GM12878 (cell line): Measurements from ENCODE around the gene LSR. TPM values are rescaled to one million over a fixed set of nuclear protein-coding genes. Genes with fewer than 3 reads are reported as not detected.

ENCODE experiments used
- ATF3 ChIP-seq: IDR thresholded peaks from 2 replicates; pipeline ENCODE4 v1.6.1; 2011; ENCODE audit warnings: low read depth, mild to moderate bottlenecking, low read length, moderate library complexity, borderline replicate concordance; ENCODE audit errors: extremely low read depth
- BACH1 ChIP-seq: fragments of 450-650 bp; IDR thresholded peaks from 2 replicates; pipeline ENCODE4 v1.6.1; 2017; ENCODE audit warnings: mild to moderate bottlenecking, borderline replicate concordance
- CHD1 ChIP-seq: IDR thresholded peaks from 2 replicates; pipeline ENCODE4 v1.6.1; 2012; ENCODE audit warnings: low read depth, low read length, improper control_type of control experiment
- EGR1 ChIP-seq, 2 experiments: IDR thresholded peaks; 1 replicate in 1 of 2; 2 replicates in 1 of 2; pipeline ENCODE4 v1.6.1; 2011 to 2012; ENCODE audit warnings: low read depth in 2 of 2, low read length in 2 of 2, borderline replicate concordance in 1 of 2, mild to moderate bottlenecking in 1 of 2, moderate library complexity in 1 of 2
- EP300 ChIP-seq, 2 experiments: fragments of 150-350 bp in 1 of 2; IDR thresholded peaks; 2 replicates each; pipeline ENCODE4 v1.6.1; 2011 to 2012; ENCODE audit warnings: low read depth in 2 of 2, low read length in 2 of 2, borderline replicate concordance in 1 of 2, improper control_type of control experiment in 1 of 2, inconsistent platforms in 1 of 2; ENCODE audit not compliant: control insufficient read depth in 1 of 2
- GABPA ChIP-seq: IDR thresholded peaks from 2 replicates; pipeline ENCODE4 v1.6.1; 2014; ENCODE audit warnings: antibody characterized with exemption, low read depth, mild to moderate bottlenecking, inconsistent platforms
- HSF1 ChIP-seq: fragments of 150-350 bp; IDR thresholded peaks from 2 replicates; pipeline ENCODE4 v1.6.1; 2014; ENCODE audit warnings: mild to moderate bottlenecking, low read depth, low read length
- JUND ChIP-seq: IDR thresholded peaks from 2 replicates; pipeline ENCODE4 v1.6.1; 2012; ENCODE audit warnings: low read depth, mild to moderate bottlenecking, low read length, improper control_type of control experiment, moderate library complexity
- MAX ChIP-seq: IDR thresholded peaks from 2 replicates; pipeline ENCODE4 v1.6.1; 2012; ENCODE audit warnings: low read depth, low read length, improper control_type of control experiment
- MXI1 ChIP-seq: fragments of 150-350 bp; IDR thresholded peaks from 2 replicates; pipeline ENCODE4 v1.6.1; 2011; ENCODE audit warnings: low read depth, mild to moderate bottlenecking, inconsistent platforms, low read length, improper control_type of control experiment
- NFYB ChIP-seq: IDR thresholded peaks from 2 replicates; pipeline ENCODE4 v1.6.1; 2011; ENCODE audit warnings: low read depth, mild to moderate bottlenecking, low read length, improper control_type of control experiment, moderate library complexity; ENCODE audit not compliant: insufficient read depth
- POU2F2 ChIP-seq: IDR thresholded peaks from 3 replicates; pipeline ENCODE4 v1.6.1; 2011; ENCODE audit warnings: low read depth, mild to moderate bottlenecking, low read length, borderline replicate concordance
- RFX5 ChIP-seq: IDR thresholded peaks from 2 replicates; pipeline ENCODE4 v1.6.1; 2011; ENCODE audit warnings: low read depth, low read length, improper control_type of control experiment
- SRF ChIP-seq, 2 experiments: IDR thresholded peaks; 2 replicates each; pipeline ENCODE4 v1.6.1; 2011; ENCODE audit warnings: low read depth in 2 of 2, low read length in 2 of 2, mild to moderate bottlenecking in 1 of 2, moderate library complexity in 1 of 2
- TAF1 ChIP-seq: IDR thresholded peaks from 2 replicates; pipeline ENCODE4 v1.6.1; 2011; ENCODE audit warnings: mild to moderate bottlenecking, low read depth, low read length, borderline replicate concordance
- ZBTB11 ChIP-seq: fragments of 450-650 bp; formaldehyde crosslinking; IDR thresholded peaks from 2 replicates; pipeline ENCODE4 v1.5.0; 2022; ENCODE audit warnings: mild to moderate bottlenecking, missing genetic modification characterization
- ZNF687 ChIP-seq: fragments of 450-650 bp; IDR thresholded peaks from 2 replicates; pipeline ENCODE4 v1.6.1; 2017; ENCODE audit warnings: mild to moderate bottlenecking, moderate library complexity
- polyA plus RNA-seq, 11 experiments: library from polyadenylated mRNA; depleted of rRNA in 4 of 11; unstranded in 6 of 11; stranded (reverse) in 5 of 11; fragments of >200 nt; fragmentation: Nextera tagmentation in 4 of 11; fragmentation: Illumina TruSeq in 1 of 11; extraction: Ambion mirVana in 4 of 11; extraction: Trizol in 1 of 11; gene quantifications; 1 replicate in 1 of 11; 2 replicates in 10 of 11; pipeline versions ENCODE4 v1.2.1 to v1.2.3, GENCODE V29; 2011 to 2016; ENCODE audit warnings: inconsistent platforms in 2 of 11, missing spikeins in 2 of 11, low read depth in 1 of 11
- total RNA-seq, 4 experiments: library from RNA; depleted of rRNA in 3 of 4; stranded (reverse); fragments of >200 nt in 3 of 4; fragmentation: Illumina TruSeq in 1 of 4; extraction: Trizol in 1 of 4; gene quantifications; 2 replicates each; pipeline versions ENCODE4 v1.2.1 to v1.2.3, GENCODE V29; 2013 to 2021

LSR gene
- total and polyA plus RNA-seq, 10 of the 15 experiments (the other 5 are each of a cell fraction or from before 2014, with no cell fraction given): 0.26 to 53.9 (median 26.3) TPM

- TF ChIP-seq HSF1: no peak
- TF ChIP-seq SRF (IDR thresholded peaks at IDR 0.05; ENCODE audit: low read depth in 2 of 2, low read length in 2 of 2): peak; percentile 18 to 93; a peak in 2 of 4 replicates
- TF ChIP-seq POU2F2: peak; percentile 95
- TF ChIP-seq MXI1: no peak
- no peak for TF ChIP-seq MAX
- TF ChIP-seq BACH1: peak; percentile 96; the same call in 1 of the 2 replicates
- TF ChIP-seq ATF3: no peak
- 0 out of 2 replicates have a peak, but pooled peaks have one; percentile 11 for TF ChIP-seq JUND
- TF ChIP-seq ZBTB11: no peak
- peak; percentile 99 for TF ChIP-seq ZNF687
- TF ChIP-seq TAF1: no peak; the same call in 1 of the 2 replicates
- no peak for TF ChIP-seq GABPA
- TF ChIP-seq CHD1: no peak
- 0 out of 2 replicates have a peak, but pooled peaks have one; percentile 16 for TF ChIP-seq NFYB
- peak; percentile 58; the same call in 1 of the 2 replicates for TF ChIP-seq RFX5
- peak; percentile 33 to 96 for TF ChIP-seq EGR1 (IDR thresholded peaks at IDR 0.05; ENCODE audit: borderline replicate concordance in 1 of 2, low read depth in 2 of 2, low read length in 2 of 2)
- peak; percentile 57 to 99; a peak in 3 of 4 replicates for TF ChIP-seq EP300 (IDR thresholded peaks at IDR 0.05; ENCODE audit: borderline replicate concordance in 1 of 2, control insufficient read depth in 1 of 2, low read depth in 2 of 2, low read length in 2 of 2)
These were observed 43.7 kb upstream of the LSR start (continued) for GRCh38 chr19:35204799-35205732.
